Ascending aorta (tissue), 2 donors: ENCODE results near the gene TKTL1. TPM values are rescaled to one million over a fixed set of nuclear protein-coding genes. Genes with fewer than 3 reads are reported as not detected.
A peak's percentile ranks its signal among the peaks of the same experiment; 100 is the strongest.

ENCODE experiments used
- DNase-seq, 2 donors: peaks; one replicate each; pipeline ENCODE4 v3.0.0-alpha.2; 2019; ENCODE audit warnings: low spot score in 2 of 2
- H3K27ac ChIP-seq, 2 donors: fragments of 200-600 bp; sonication (generic); one replicate each; pipeline ENCODE4 v1.5.1; 2016 to 2017; ENCODE audit warnings: mild to moderate bottlenecking in 1 of 2
- H3K27me3 ChIP-seq: fragments of 200-600 bp; sonication (generic); one replicate; pipeline ENCODE4 v1.5.1; 2017
- H3K36me3 ChIP-seq, 2 donors: fragments of 200-600 bp; sonication (generic); one replicate each; pipeline ENCODE4 v1.5.1; 2016
- H3K4me1 ChIP-seq, 2 donors: fragments of 200-600 bp; sonication (generic); one replicate each; pipeline ENCODE4 v1.5.1; 2016 to 2017; ENCODE audit warnings: mild to moderate bottlenecking in 1 of 2
- H3K4me3 ChIP-seq, 2 donors: fragments of 200-600 bp; sonication (generic); one replicate each; pipeline ENCODE4 v1.5.1; 2016 to 2017; ENCODE audit warnings: mild to moderate bottlenecking in 1 of 2
- H3K9me3 ChIP-seq, 2 donors: fragments of 200-600 bp; sonication (generic); one replicate each; pipeline ENCODE4 v1.5.1; 2016
- intact Hi-C: fragments of 100-400 bp; cut with DNase I; formaldehyde crosslinking; loops from one replicate; pipeline ENCODE4 v1.15.1; 2023
- total RNA-seq: library from RNA; depleted of rRNA; stranded (reverse); fragments of >200 nt; gene quantifications from one replicate; pipeline ENCODE4 v1.1.0, GENCODE V29; 2016
- TF ChIP-seq, protein P1 (sequence below), 3 experiments: fragments of 200-600 bp in 2 of 3; fragments of 450-650 bp in 1 of 3; sonication (generic) in 2 of 3; IDR thresholded peaks; one replicate each; pipeline ENCODE4 v1.5.1; 2016 to 2019; ENCODE audit warnings: antibody characterized with exemption in 3 of 3, mild to moderate bottlenecking in 1 of 3, moderate library complexity in 1 of 3

Gene TKTL1
- total RNA-seq, 1 donor from 2014 or later, result not detected

- Histone ChIP-seq H3K27me3 (no peaks in the 10 kb centered on the region), H3K4me3 (no peak overlapping the region), H3K36me3 (peaks cover 82 to 94% of the 10 kb centered on the region in 2 donors), H3K4me1 (no peaks in the 10 kb centered on the region), H3K27ac (no peak overlapping the region), H3K9me3 (no peaks in the 10 kb centered on the region)
- DNase-seq, result no peak
- intact Hi-C loops, result no loop called here
- TF ChIP-seq, protein P1, sequence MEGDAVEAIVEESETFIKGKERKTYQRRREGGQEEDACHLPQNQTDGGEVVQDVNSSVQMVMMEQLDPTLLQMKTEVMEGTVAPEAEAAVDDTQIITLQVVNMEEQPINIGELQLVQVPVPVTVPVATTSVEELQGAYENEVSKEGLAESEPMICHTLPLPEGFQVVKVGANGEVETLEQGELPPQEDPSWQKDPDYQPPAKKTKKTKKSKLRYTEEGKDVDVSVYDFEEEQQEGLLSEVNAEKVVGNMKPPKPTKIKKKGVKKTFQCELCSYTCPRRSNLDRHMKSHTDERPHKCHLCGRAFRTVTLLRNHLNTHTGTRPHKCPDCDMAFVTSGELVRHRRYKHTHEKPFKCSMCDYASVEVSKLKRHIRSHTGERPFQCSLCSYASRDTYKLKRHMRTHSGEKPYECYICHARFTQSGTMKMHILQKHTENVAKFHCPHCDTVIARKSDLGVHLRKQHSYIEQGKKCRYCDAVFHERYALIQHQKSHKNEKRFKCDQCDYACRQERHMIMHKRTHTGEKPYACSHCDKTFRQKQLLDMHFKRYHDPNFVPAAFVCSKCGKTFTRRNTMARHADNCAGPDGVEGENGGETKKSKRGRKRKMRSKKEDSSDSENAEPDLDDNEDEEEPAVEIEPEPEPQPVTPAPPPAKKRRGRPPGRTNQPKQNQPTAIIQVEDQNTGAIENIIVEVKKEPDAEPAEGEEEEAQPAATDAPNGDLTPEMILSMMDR (IDR thresholded peaks at IDR 0.05), result no peak
Observed at GRCh38 chrX:154352466-154352865, 56.9 kb downstream of the TKTL1 start.

DNA sequence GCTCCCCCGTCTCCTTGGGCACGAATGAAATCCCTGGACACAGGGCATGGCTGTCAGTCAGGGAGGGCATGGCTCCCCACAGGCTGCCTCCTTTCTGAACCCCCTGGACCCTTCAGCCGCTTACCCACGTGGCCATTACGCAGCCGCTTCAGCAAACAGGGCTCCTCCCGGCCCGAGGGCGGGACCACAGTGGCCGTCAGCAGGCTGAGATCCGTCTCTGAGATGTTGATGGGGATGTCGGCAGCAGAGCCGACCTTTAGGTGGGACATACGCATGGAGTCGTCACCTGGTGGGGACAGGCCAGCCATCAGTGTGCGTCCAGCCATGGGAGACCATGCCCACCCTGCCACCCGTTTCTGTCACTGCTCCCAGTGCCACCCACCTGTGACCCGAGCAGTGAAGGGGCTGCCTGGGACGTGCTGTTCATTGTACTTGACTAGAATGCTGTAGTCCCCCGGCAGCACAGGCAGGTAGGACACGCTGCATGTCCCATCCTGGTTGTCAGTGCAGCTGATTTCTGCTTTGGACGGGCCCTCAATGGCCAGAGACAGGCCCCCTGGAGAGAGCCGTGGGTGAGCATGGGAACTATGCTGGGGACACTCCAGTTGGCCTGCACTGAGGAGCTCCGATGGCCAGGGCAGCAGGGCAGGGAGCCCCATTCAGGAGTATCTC is 57.7 kb downstream of the TKTL1 start:
- no peak for DNase-seq
- H3K27me3 ChIP-seq, result no peaks in the 10 kb centered on the region
- TF ChIP-seq, protein P1 (IDR thresholded peaks at IDR 0.05), result no peak
- H3K4me1 ChIP-seq, result peaks cover 0 to 2% of the 10 kb centered on the region in 2 donors
- intact Hi-C loops, result no loop called here
- H3K4me3 ChIP-seq, result no peak overlapping the region
- no peak overlapping the region for H3K27ac ChIP-seq
- H3K9me3 ChIP-seq, result no peaks in the 10 kb centered on the region
- H3K36me3 ChIP-seq, result peaks cover 90 to 100% of the 10 kb centered on the region in 2 donors

GRCh38 chrX:154354013-154354412 is 58.4 kb downstream of the TKTL1 start:
- Histone ChIP-seq H3K36me3 (peaks cover 91 to 100% of the 10 kb centered on the region in 2 donors), H3K27ac (no peak overlapping the region), H3K27me3 (no peaks in the 10 kb centered on the region), H3K9me3 (no peaks in the 10 kb centered on the region), H3K4me3 (no peak overlapping the region), H3K4me1 (peaks cover 0 to 2% of the 10 kb centered on the region in 2 donors)
- TF ChIP-seq, protein P1 (IDR thresholded peaks at IDR 0.05), result no peak
- intact Hi-C loops, result no loop called here
- DNase-seq, result no peak

DNA sequence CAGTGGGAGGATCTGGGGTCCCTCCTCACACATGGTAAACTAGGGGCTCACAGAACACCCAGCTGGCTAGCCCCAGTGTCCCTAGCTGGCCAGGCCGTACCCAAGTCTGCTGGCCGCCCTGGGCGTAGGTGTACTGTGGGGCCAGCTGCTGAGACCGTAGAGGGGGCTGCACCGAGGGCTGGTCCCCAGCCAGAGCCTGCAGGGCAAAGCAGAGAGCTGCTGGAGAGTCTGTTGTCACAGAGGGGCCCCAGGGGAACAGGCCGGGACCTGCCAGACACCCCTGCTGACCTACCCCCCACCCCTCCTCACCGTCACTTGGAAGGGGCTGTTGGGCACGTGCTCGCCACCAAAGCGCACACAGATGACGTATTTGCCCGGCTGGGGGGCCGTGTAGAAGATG is 58.9 kb downstream of the TKTL1 start:
- no peak overlapping the region for H3K4me3 ChIP-seq
- DNase-seq, result no peak
- H3K4me1 ChIP-seq, result peaks cover 0 to 6% of the 10 kb centered on the region in 2 donors
- no peak overlapping the region for H3K27ac ChIP-seq
- H3K9me3 ChIP-seq, result no peaks in the 10 kb centered on the region
- TF ChIP-seq, protein P1 (IDR thresholded peaks at IDR 0.05), result no peak
- peaks cover 93 to 100% of the 10 kb centered on the region in 2 donors for H3K36me3 ChIP-seq
- H3K27me3 ChIP-seq, result no peaks in the 10 kb centered on the region
- intact Hi-C loops, result no loop called here

DNA sequence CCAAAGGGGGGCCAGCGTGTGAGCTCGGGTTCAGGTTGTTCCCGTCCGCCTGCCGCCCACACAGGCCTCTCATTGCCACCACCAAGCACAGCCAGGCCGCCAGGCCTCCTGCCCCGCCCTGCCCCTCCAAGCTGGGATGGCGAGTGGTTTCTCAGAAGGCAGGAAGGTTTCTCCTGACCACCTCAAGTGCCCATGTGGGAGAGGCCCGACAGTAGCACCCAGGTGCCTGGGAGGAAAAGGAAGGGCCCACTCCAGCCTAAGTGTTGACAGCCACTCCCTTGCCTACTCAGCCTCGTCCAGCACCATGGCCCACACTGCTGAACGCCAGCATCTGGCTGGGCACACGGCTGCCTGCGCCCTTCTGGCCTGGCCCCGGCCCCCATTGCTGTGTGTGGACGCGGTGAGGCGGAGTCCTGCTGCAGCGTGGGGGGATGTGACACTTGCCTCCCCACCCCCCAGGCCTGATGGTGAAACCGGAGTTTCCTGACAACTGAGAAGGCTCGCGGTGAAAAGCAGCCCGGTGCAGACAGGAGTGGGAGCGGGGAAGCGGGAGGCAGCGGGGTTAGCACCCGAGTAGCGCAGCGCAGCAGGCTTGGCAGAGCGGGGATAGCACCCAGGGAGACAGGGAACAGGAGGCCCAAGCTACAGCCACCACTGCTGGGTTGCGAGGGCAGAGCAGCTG is 59.6 kb downstream of the TKTL1 start:
- peaks cover 0 to 7% of the 10 kb centered on the region in 2 donors for H3K4me1 ChIP-seq
- H3K27me3 ChIP-seq, result no peaks in the 10 kb centered on the region
- H3K4me3 ChIP-seq, result no peak overlapping the region
- intact Hi-C loops, result no loop called here
- peaks cover 92 to 100% of the 10 kb centered on the region in 2 donors for H3K36me3 ChIP-seq
- peak overlapping the region in 1 of 2 donors; percentile 6 for H3K27ac ChIP-seq
- H3K9me3 ChIP-seq, result no peaks in the 10 kb centered on the region
- TF ChIP-seq, protein P1 (IDR thresholded peaks at IDR 0.05), result no peak
- DNase-seq, result no peak
